A549 treated with Mapracorat at 1 μM for 4 hours (cell line): ENCODE measurements around the gene RBMY1A1. TPM values are rescaled to one million over a fixed set of nuclear protein-coding genes. Genes with fewer than 3 reads are reported as not detected.

Experiments
- total RNA-seq: library from RNA; stranded (reverse); fragments of 200-300 nt; extraction: Qiagen RNA extraction; gene quantifications from 5 replicates; pipeline ENCODE4 v1.2.3, GENCODE V29; 2022

RBMY1A1 gene
- not detected in 5 replicates for total RNA-seq

GRCh38 chrY:21534579-21534978 is at the start of gene RBMY1A1:
Gene RBMY1A1, plus strand, starts transcription at chrY:21534879. Its CDS starts 2,013 bp downstream, at chrY:21536892.

GRCh38 chrY:21511038-21511437 is 23.6 kb upstream of the RBMY1A1 start, which contains the start of gene RBMY1B:
Gene RBMY1B, plus strand, starts transcription at chrY:21511338. Its CDS starts 2,013 bp downstream, at chrY:21513351.

Other genes with a start within 250 kb of the RBMY1A1 start
- not detected in 5 replicates for gene RBMY1B, start 23.5 kb upstream of the RBMY1A1 start, total RNA-seq